ENCODE measurements around the gene CDCA4.

DNA sequence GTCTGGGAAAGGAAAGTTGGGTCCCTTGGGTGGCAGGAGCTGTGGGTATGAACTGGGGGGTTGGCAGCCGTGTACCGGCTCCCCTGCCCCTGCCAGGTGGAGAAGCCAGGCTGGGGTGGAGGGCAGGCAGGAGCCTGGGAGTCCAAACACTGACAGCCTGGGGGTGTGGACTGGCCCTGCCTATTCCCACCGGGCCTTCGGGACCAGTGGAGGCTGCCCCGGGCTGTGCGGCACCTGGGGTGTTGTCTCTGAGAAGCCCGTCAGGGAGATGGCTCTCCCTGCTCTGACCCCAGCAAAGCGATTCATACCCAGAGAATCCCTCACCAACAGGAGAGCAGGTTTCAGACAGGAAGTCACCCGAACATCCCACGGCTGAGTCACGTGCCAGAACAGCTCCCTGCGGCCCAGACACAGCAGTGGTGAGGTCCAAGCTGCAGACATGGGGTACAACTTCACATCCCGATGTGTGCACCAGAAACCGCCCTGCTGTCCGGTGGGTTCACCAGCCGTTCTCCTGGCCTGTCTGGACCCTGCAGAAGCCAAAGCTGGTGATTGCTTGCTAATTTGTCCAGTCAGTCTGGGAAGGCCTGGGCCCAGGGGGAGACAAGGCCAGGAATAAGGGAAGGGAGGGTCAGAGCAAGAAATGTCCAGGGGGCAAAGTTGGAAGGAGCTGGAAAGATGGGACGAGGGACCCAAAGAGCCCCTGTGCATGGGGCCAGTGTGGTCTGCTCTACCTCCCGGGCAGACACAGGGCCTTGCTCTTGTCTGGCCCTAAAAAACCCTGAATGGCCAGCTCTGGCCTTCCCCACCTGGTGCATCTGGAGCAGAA, 46.5 kb upstream of the CDCA4 start:
- TF ChIP-seq, protein P1, sequence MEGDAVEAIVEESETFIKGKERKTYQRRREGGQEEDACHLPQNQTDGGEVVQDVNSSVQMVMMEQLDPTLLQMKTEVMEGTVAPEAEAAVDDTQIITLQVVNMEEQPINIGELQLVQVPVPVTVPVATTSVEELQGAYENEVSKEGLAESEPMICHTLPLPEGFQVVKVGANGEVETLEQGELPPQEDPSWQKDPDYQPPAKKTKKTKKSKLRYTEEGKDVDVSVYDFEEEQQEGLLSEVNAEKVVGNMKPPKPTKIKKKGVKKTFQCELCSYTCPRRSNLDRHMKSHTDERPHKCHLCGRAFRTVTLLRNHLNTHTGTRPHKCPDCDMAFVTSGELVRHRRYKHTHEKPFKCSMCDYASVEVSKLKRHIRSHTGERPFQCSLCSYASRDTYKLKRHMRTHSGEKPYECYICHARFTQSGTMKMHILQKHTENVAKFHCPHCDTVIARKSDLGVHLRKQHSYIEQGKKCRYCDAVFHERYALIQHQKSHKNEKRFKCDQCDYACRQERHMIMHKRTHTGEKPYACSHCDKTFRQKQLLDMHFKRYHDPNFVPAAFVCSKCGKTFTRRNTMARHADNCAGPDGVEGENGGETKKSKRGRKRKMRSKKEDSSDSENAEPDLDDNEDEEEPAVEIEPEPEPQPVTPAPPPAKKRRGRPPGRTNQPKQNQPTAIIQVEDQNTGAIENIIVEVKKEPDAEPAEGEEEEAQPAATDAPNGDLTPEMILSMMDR (IDR thresholded peaks at IDR 0.05; ENCODE audit: low read length): no peak
- TF ChIP-seq EZH2 (IDR thresholded peaks at IDR 0.05; ENCODE audit: borderline replicate concordance, low read length): no peak
